Putamen (tissue), 1 donor: ENCODE data around the gene CRIP2.

Experiments
- DNase-seq: peaks from one replicate; pipeline ENCODE4 v3.0.0-alpha.2; 2016; ENCODE audit warnings: low spot score

The CRIP2 gene

GRCh38 chr14:105474483-105475268 is at the start of gene CRIP2:
Gene CRIP2, plus strand, starts transcription at chr14:105474821. Its CDS starts 42 bp downstream, at chr14:105474863.
- no peak for DNase-seq

GRCh38 chr14:105424861-105425260 is 49.8 kb upstream of the CRIP2 start:
- DNase-seq, result no peak

- DNase-seq, result no peak
These were observed 48.8 kb upstream of the CRIP2 start for GRCh38 chr14:105425823-105426247.

GRCh38 chr14:105426416-105427130 is 48.0 kb upstream of the CRIP2 start:
- DNase-seq, result no peak

GRCh38 chr14:105427412-105427811 is 47.2 kb upstream of the CRIP2 start:
- DNase-seq, result no peak

GRCh38 chr14:105427936-105428485 is 46.6 kb upstream of the CRIP2 start:
- DNase-seq, result no peak

- no peak for DNase-seq
These were observed 44.6 kb upstream of the CRIP2 start for GRCh38 chr14:105430042-105430441.

GRCh38 chr14:105430565-105430964 is 44.1 kb upstream of the CRIP2 start:
- DNase-seq, result no peak

GRCh38 chr14:105431256-105431655 is 43.4 kb upstream of the CRIP2 start:
- no peak for DNase-seq

- DNase-seq, result no peak
These were observed 42.0 kb upstream of the CRIP2 start for GRCh38 chr14:105432657-105433056.

GRCh38 chr14:105433161-105433605 is 41.4 kb upstream of the CRIP2 start:
- no peak for DNase-seq

GRCh38 chr14:105436402-105436801 is 38.2 kb upstream of the CRIP2 start:
- no peak for DNase-seq

GRCh38 chr14:105436891-105437722 is 37.5 kb upstream of the CRIP2 start:
- DNase-seq, result no peak

- DNase-seq, result no peak
These were observed 36.7 kb upstream of the CRIP2 start for GRCh38 chr14:105437723-105438500.

- DNase-seq, result no peak
These were observed 35.4 kb upstream of the CRIP2 start for GRCh38 chr14:105439179-105439578.

- DNase-seq, result no peak
These were observed 34.7 kb upstream of the CRIP2 start for GRCh38 chr14:105439710-105440553.

GRCh38 chr14:105440554-105440900 is 34.1 kb upstream of the CRIP2 start:
- no peak for DNase-seq

GRCh38 chr14:105440992-105441391 is 33.6 kb upstream of the CRIP2 start:
- DNase-seq, result no peak

- DNase-seq, result peak; percentile 38
These were observed 32.5 kb upstream of the CRIP2 start for GRCh38 chr14:105442125-105442524.

- no peak for DNase-seq
These were observed 31.8 kb upstream of the CRIP2 start for GRCh38 chr14:105442834-105443233.
